ENCODE measurements around the gene ST8SIA4. TPM values are rescaled to one million over a fixed set of nuclear protein-coding genes. Genes with fewer than 3 reads are reported as not detected.

ST8SIA4 gene
- total RNA-seq, 4 donors from 2014 or later, result 1.6 to 4.4 (median 2.8) TPM

- WGBS, 2 donors, result 95 to 97% methylated on average over 2 of the region's 2 CpGs
- Histone ChIP-seq H3K4me1 (no peaks in the 10 kb centered on the region), H3K27ac (no peak overlapping the region), H3K9me3 (no peaks in the 10 kb centered on the region), H3K36me3 (no peaks in the 10 kb centered on the region), H3K27me3 (no peaks in the 10 kb centered on the region), H3K4me3 (no peak overlapping the region)
- intact Hi-C loops (cut with DNase I), result no loop called here
- DNase-seq, result no peak
- TF ChIP-seq CTCF (IDR thresholded peaks at IDR 0.05) (no peak), POLR2A (IDR thresholded peaks at IDR 0.05) (no peak)
Observed at GRCh38 chr5:100834519-100834918, 68.6 kb downstream of the ST8SIA4 start.

- H3K27me3 ChIP-seq, result no peaks in the 10 kb centered on the region
- H3K4me1 ChIP-seq, result peaks cover 0 to 12% (median 5%) of the 10 kb centered on the region in 3 donors
- H3K27ac ChIP-seq, result no peak overlapping the region
- H3K36me3 ChIP-seq, result no peaks in the 10 kb centered on the region
- intact Hi-C loops (cut with DNase I), result no loop called here
- H3K4me3 ChIP-seq, result no peak overlapping the region
- H3K9me3 ChIP-seq, result no peaks in the 10 kb centered on the region
- 78 to 82% methylated on average over 6 of the region's 6 CpGs for WGBS, 2 donors
- no peak for DNase-seq
- no peak for TF ChIP-seq CTCF (IDR thresholded peaks at IDR 0.05)
- TF ChIP-seq POLR2A (IDR thresholded peaks at IDR 0.05), result no peak
Observed at GRCh38 chr5:100832252-100833230, 70.5 kb downstream of the ST8SIA4 start.

GRCh38 chr5:100828898-100829356, 74.2 kb downstream of the ST8SIA4 start:
- Histone ChIP-seq H3K4me1 (peaks cover 0 to 16% (median 8%) of the 10 kb centered on the region in 3 donors), H3K27me3 (no peaks in the 10 kb centered on the region), H3K27ac (peak overlapping the region in 1 of 4 donors; percentile 4), H3K36me3 (no peaks in the 10 kb centered on the region), H3K4me3 (no peak overlapping the region), H3K9me3 (no peaks in the 10 kb centered on the region)
- TF ChIP-seq POLR2A (IDR thresholded peaks at IDR 0.05), result no peak
- no peak for TF ChIP-seq CTCF (IDR thresholded peaks at IDR 0.05)
- intact Hi-C loops (cut with DNase I), result no loop called here
- WGBS, 2 donors, result 76 to 81% methylated on average over 9 of the region's 9 CpGs
- DNase-seq, result no peak

- H3K4me3 ChIP-seq, result no peak overlapping the region
- H3K4me1 ChIP-seq, result peaks cover 0 to 16% (median 8%) of the 10 kb centered on the region in 3 donors
- H3K36me3 ChIP-seq, result no peaks in the 10 kb centered on the region
- H3K9me3 ChIP-seq, result no peaks in the 10 kb centered on the region
- H3K27me3 ChIP-seq, result no peaks in the 10 kb centered on the region
- DNase-seq, result no peak
- H3K27ac ChIP-seq, result peak overlapping the region in 3 of 4 donors; percentile 4 to 54 (median 20)
- no peak for TF ChIP-seq POLR2A (IDR thresholded peaks at IDR 0.05)
- no peak for TF ChIP-seq CTCF (IDR thresholded peaks at IDR 0.05)
- intact Hi-C loops (cut with DNase I), result no loop called here
- WGBS, 2 donors, result 32 to 34% methylated on average over 7 of the region's 7 CpGs
Observed at GRCh38 chr5:100828071-100828897, 74.8 kb downstream of the ST8SIA4 start.

All from esophagus squamous epithelium (tissue), 5 donors.